Parathyroid adenoma (tissue), 2 donors: ENCODE data around the gene WSCD2.

Experiments
- H2AFZ ChIP-seq: fragments of 300-600 bp; sonication (generic); one replicate; pipeline ENCODE4 v1.7.0; 2017; ENCODE audit warnings: antibody characterized with exemption, mild to moderate bottlenecking
- H3K27ac ChIP-seq: fragments of 300-600 bp; sonication (generic); one replicate; pipeline ENCODE4 v1.7.0; 2017
- H3K27me3 ChIP-seq: fragments of 300-600 bp; sonication (generic); one replicate; pipeline ENCODE4 v1.7.0; 2017; ENCODE audit warnings: low read length; ENCODE audit not compliant: control insufficient read depth, insufficient read depth
- H3K36me3 ChIP-seq: fragments of 300-600 bp; sonication (generic); one replicate; pipeline ENCODE4 v1.7.0; 2017; ENCODE audit warnings: low read length; ENCODE audit not compliant: control insufficient read depth, insufficient read depth
- H3K4me1 ChIP-seq: fragments of 300-600 bp; sonication (generic); one replicate; pipeline ENCODE4 v1.7.0; 2017; ENCODE audit warnings: control low read depth
- H3K4me2 ChIP-seq: fragments of 300-600 bp; sonication (generic); one replicate; pipeline ENCODE4 v1.7.0; 2017; ENCODE audit warnings: low read length
- H3K4me3 ChIP-seq: fragments of 300-600 bp; sonication (generic); one replicate; pipeline ENCODE4 v1.7.0; 2017; ENCODE audit warnings: low read depth, low read length
- H3K79me2 ChIP-seq: fragments of 300-600 bp; sonication (generic); one replicate; pipeline ENCODE4 v1.7.0; 2017; ENCODE audit warnings: control low read depth
- H3K9ac ChIP-seq: fragments of 300-600 bp; sonication (generic); one replicate; pipeline ENCODE4 v1.7.0; 2017; ENCODE audit warnings: mild to moderate bottlenecking
- H3K9me3 ChIP-seq: fragments of 300-600 bp; sonication (generic); one replicate; pipeline ENCODE4 v1.7.0; 2017; ENCODE audit warnings: low read length; ENCODE audit not compliant: control insufficient read depth
- CTCF ChIP-seq: fragments of 300-600 bp; sonication (generic); IDR thresholded peaks from one replicate; pipeline ENCODE4 v1.7.0; 2017; ENCODE audit warnings: antibody characterized with exemption, mild to moderate bottlenecking
- donor health status: primary hyperparathyroidism.

WSCD2 gene

DNA sequence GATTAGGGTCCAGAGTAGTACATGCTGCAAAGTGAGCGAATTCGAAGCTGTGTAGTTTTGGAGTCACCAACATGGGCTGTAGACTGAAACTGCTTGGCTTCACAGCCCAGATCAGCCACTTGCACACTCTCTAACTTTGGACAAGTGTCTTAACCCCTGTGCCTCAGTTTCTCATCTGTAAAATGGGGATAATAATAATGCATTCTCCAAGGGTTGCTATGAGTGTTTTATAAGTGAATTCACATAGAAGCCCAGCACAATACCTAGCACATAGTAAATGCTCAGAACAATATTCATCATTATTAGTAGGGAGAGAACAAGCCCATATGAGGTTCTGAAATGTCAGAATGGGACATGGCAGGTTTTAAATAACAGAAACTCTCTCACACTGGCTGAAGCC is 10.4 kb downstream of the WSCD2 start:
- TF ChIP-seq CTCF = no peak
- Histone ChIP-seq H3K4me1 (no peaks in the 10 kb centered on the region), H3K9me3 (no peaks in the 10 kb centered on the region), H3K27ac (no peak overlapping the region), H3K4me3 (no peak overlapping the region), H3K4me2 (no peak overlapping the region), H2AFZ (no peak overlapping the region), H3K9ac (no peak overlapping the region), H3K36me3 (no peaks in the 10 kb centered on the region), H3K27me3 (no peaks in the 10 kb centered on the region), H3K79me2 (no peaks in the 10 kb centered on the region)

DNA sequence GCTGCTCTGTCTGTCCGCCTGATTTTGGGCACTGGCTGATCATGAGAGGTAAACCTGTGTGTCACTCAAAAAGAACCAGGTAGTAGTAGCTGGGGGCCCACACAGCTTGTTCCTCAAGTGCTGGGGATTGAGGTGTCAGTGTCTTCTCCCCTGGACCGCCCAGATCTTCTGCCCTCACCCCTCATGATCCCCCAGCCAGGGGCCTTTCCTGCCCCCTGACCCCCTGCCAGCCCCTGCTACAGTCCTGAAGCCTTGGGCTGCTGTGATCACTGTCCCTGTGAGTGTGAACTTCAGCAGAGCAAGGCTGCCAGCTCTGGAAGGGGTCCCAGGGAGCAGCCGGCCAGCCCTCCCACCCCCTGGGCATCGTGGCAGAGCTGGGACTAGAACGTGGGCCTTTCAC is 11.4 kb downstream of the WSCD2 start:
- no peaks in the 10 kb centered on the region for H3K4me1 ChIP-seq
- H3K9me3 ChIP-seq = no peaks in the 10 kb centered on the region
- no peak overlapping the region for H2AFZ ChIP-seq
- no peaks in the 10 kb centered on the region for H3K79me2 ChIP-seq
- no peak overlapping the region for H3K4me3 ChIP-seq
- no peak overlapping the region for H3K4me2 ChIP-seq
- H3K9ac ChIP-seq = no peak overlapping the region
- H3K27ac ChIP-seq = no peak overlapping the region
- no peak for TF ChIP-seq CTCF
- H3K36me3 ChIP-seq = no peaks in the 10 kb centered on the region
- H3K27me3 ChIP-seq = no peaks in the 10 kb centered on the region

DNA sequence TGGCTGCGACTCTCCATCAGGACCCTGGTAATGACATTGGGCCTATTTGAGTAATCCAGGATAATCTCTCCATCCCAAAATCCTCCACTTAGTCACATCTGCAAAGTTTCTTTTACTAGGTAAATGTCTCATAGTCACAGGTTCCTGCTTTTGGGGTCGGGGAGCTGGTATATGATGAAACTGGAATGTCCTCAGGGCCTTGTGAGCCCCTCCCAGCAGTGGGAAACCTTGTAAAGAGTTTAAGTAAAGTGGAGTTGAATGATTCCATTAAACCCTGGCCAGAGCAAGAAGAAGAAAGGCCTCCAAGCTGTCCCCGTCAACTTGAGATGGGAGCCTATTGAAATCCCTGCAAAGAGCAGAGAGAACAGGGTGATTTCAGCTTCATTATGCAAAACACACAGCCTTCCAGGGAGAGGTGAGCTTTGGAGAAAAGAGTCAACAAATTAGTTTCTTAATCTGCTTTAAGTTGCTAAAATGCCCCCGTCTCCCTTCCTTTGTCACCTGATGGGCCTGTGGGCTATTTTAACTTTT is 12.6 kb downstream of the WSCD2 start:
- no peaks in the 10 kb centered on the region for H3K79me2 ChIP-seq

DNA sequence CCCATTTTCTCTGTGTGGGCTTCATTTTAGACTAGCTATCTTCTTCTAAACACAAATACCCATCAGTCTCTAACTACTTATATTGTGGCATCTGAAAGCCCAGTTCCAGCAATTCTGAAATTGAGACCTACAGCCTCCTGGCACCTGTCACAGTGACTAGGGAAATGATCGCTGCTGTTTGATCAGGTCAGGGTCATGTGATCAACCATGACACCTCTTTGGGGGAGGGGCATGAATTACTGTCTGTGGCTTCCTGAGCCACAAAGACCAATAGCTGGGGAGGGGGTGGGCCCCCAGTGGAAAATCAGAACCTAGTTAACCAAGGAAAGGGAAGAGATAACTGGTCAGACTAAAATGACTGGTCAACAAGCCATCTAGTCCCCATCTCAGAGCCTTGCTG is 14.1 kb downstream of the WSCD2 start:
- Histone ChIP-seq H3K36me3 (no peaks in the 10 kb centered on the region), H3K4me1 (no peaks in the 10 kb centered on the region), H3K9me3 (no peaks in the 10 kb centered on the region), H2AFZ (no peak overlapping the region), H3K4me2 (no peak overlapping the region), H3K4me3 (no peak overlapping the region), H3K79me2 (no peaks in the 10 kb centered on the region), H3K9ac (no peak overlapping the region), H3K27me3 (no peaks in the 10 kb centered on the region), H3K27ac (no peak overlapping the region)
- no peak for TF ChIP-seq CTCF

More for the DNA sequence above, 12.6 kb downstream of the WSCD2 start:
- Histone ChIP-seq H3K4me2 (no peak overlapping the region), H3K4me3 (no peak overlapping the region), H2AFZ (no peak overlapping the region), H3K9ac (no peak overlapping the region), H3K9me3 (no peaks in the 10 kb centered on the region), H3K36me3 (no peaks in the 10 kb centered on the region), H3K27me3 (no peaks in the 10 kb centered on the region), H3K27ac (no peak overlapping the region), H3K4me1 (no peaks in the 10 kb centered on the region)
- TF ChIP-seq CTCF = no peak

- Histone ChIP-seq H3K9me3 (no peaks in the 10 kb centered on the region), H3K36me3 (no peaks in the 10 kb centered on the region), H3K4me1 (no peaks in the 10 kb centered on the region), H2AFZ (no peak overlapping the region), H3K4me2 (no peak overlapping the region), H3K27ac (no peak overlapping the region), H3K9ac (no peak overlapping the region), H3K79me2 (no peaks in the 10 kb centered on the region), H3K27me3 (no peaks in the 10 kb centered on the region), H3K4me3 (no peak overlapping the region)
- no peak for TF ChIP-seq CTCF
These were observed 15.0 kb downstream of the WSCD2 start for GRCh38 chr12:108144080-108144479.
